HPDE6-E6E7 (cell line): ENCODE results near the gene GRAPL.
"Not testable (repeated sequence)": the region's sequence is repeated elsewhere in the genome, so short reads cannot be mapped to it uniquely, and the experiment has no call there.

Source experiments
- DNase-seq: peaks from one replicate; pipeline ENCODE4 v3.0.0; 2011; ENCODE audit warnings: missing footprints; ENCODE audit errors: extremely low spot score

The GRAPL gene

GRCh38 chr17:19136605-19137004, 9.2 kb downstream of the GRAPL start:
- DNase-seq = not testable (repeated sequence)

- DNase-seq = not testable (repeated sequence)
These were observed 10.6 kb downstream of the GRAPL start for GRCh38 chr17:19137959-19138358.

GRCh38 chr17:19141366-19142155, 14.2 kb downstream of the GRAPL start:
- not testable (repeated sequence) for DNase-seq

- not testable (repeated sequence) for DNase-seq
These were observed 15.0 kb downstream of the GRAPL start for GRCh38 chr17:19142419-19142818.

- not testable (repeated sequence) for DNase-seq
These were observed 15.8 kb downstream of the GRAPL start for GRCh38 chr17:19143097-19143777.

GRCh38 chr17:19144373-19144772, 17.0 kb downstream of the GRAPL start:
- not testable (repeated sequence) for DNase-seq

- DNase-seq = not testable (repeated sequence)
These were observed 18.1 kb downstream of the GRAPL start for GRCh38 chr17:19145471-19145870.

GRCh38 chr17:19150678-19151615, 23.6 kb downstream of the GRAPL start:
- not testable (repeated sequence) for DNase-seq

- not testable (repeated sequence) for DNase-seq
These were observed 30.2 kb downstream of the GRAPL start for GRCh38 chr17:19157628-19158027.

- not testable (repeated sequence) for DNase-seq
These were observed 31.1 kb downstream of the GRAPL start for GRCh38 chr17:19158478-19158877.

- not testable (repeated sequence) for DNase-seq
These were observed 31.5 kb downstream of the GRAPL start for GRCh38 chr17:19158938-19159337.

- not testable (repeated sequence) for DNase-seq
These were observed 34.1 kb downstream of the GRAPL start for GRCh38 chr17:19161308-19162107.

GRCh38 chr17:19162384-19163216, 35.2 kb downstream of the GRAPL start:
- DNase-seq = not testable (repeated sequence)

- DNase-seq = not testable (repeated sequence)
These were observed 47.0 kb downstream of the GRAPL start for GRCh38 chr17:19174422-19174821.

- DNase-seq = not testable (repeated sequence)
These were observed 48.0 kb downstream of the GRAPL start for GRCh38 chr17:19175410-19175809.

- not testable (repeated sequence) for DNase-seq
These were observed 53.9 kb downstream of the GRAPL start for GRCh38 chr17:19181040-19181875.

GRCh38 chr17:19187883-19188869, 60.8 kb downstream of the GRAPL start:
- DNase-seq = not testable (repeated sequence)
